Measurements from ENCODE around the gene UCN. TPM values are rescaled to one million over a fixed set of nuclear protein-coding genes. Genes with fewer than 3 reads are reported as not detected.

The UCN gene
- total RNA-seq, 1 experiment from 2014 or later = 1.5 TPM

DNA sequence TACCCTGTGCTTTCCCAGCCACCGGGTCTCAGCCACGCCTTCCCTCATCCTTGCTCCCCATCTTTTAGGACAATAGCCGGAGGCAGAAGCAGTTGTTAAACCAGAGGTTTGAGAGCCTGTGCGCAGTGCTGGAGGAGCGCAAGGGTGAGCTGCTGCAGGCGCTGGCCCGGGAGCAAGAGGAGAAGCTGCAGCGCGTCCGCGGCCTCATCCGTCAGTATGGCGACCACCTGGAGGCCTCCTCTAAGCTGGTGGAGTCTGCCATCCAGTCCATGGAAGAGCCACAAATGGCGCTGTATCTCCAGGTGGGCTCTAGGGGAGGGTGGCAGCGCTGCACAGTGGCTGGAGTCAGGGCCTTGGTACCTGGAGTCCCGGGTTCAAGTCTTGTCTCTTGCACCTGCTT is 2.7 kb downstream of the UCN start:
- H3K36me3 Mint-ChIP-seq (ENCODE audit: insufficient read depth in 1 of 3, low read depth in 3 of 3) = peaks cover 7 to 9% (median 9%) of the 10 kb centered on the region in 3 experiments; a peak in 6 of 7 replicates
- Histone ChIP-seq H3K4ac (ENCODE audit: low read depth, low read length) (no peak overlapping the region), H3K56ac (ENCODE audit: insufficient read length, low read depth, low read length) (no peak overlapping the region), H2BK20ac (ENCODE audit: low read depth, low read length, poor library complexity, severe bottlenecking) (no peak overlapping the region), H3K4me1 (ENCODE audit: insufficient read depth, low read length) (no peaks in the 10 kb centered on the region), H3K23me2 (ENCODE audit: insufficient read length, low read depth, low read length, poor library complexity, severe bottlenecking) (peaks cover 9% of the 10 kb centered on the region), H2BK15ac (ENCODE audit: low read depth, low read length) (no peak overlapping the region), H3K9ac (ENCODE audit: extremely low read depth, insufficient read length, low read length) (no peak overlapping the region), H2BK12ac (ENCODE audit: insufficient read length, low read depth, low read length) (no peak overlapping the region), H3K18ac (ENCODE audit: insufficient read length, low read depth, low read length) (no peak overlapping the region), H4K5ac (ENCODE audit: insufficient read length, low read depth, low read length) (no peak overlapping the region), H2BK5ac (ENCODE audit: insufficient read length, low read length) (no peak overlapping the region), H2AK5ac (ENCODE audit: insufficient read length, low read length) (no peak overlapping the region), H4K20me1 (ENCODE audit: control insufficient read depth, insufficient read depth, insufficient read length) (no peaks in the 10 kb centered on the region), H4K8ac (replicated peaks; ENCODE audit: insufficient read length, low read depth, low read length) (no peak overlapping the region), H3K23ac (ENCODE audit: insufficient read length, low read depth, low read length) (no peak overlapping the region), H3K4me2 (ENCODE audit: insufficient read depth, insufficient read length, low read length) (no peak overlapping the region), H3K9me3 (ENCODE audit: control insufficient read depth, low read depth, low read length) (no peaks in the 10 kb centered on the region), H3K79me2 (ENCODE audit: insufficient read depth, low read length) (no peaks in the 10 kb centered on the region), H3K79me1 (ENCODE audit: insufficient read depth, low read depth, low read length, poor library complexity, severe bottlenecking) (no peaks in the 10 kb centered on the region), H3K14ac (ENCODE audit: insufficient read depth, low read length) (no peak overlapping the region), H4K91ac (ENCODE audit: insufficient read length, low read depth, low read length) (no peak overlapping the region), H3K27me3 (ENCODE audit: insufficient read depth, low read length) (peaks cover 21% of the 10 kb centered on the region), H3K27ac (ENCODE audit: insufficient read length, low read depth, low read length) (no peak overlapping the region), H3T11ph (ENCODE audit: low read length) (no peak overlapping the region), H2AFZ (ENCODE audit: low read length) (no peak overlapping the region), H2BK120ac (ENCODE audit: low read depth, low read length, poor library complexity, severe bottlenecking) (no peak overlapping the region)
- no CpG with 5 or more reads among the region's 16 CpGs for WGBS (ENCODE audit: extremely low coverage, insufficient read length, low lambda C conversion rate)
- no peak for DNase-seq
- no peak overlapping the region for H3K27ac Mint-ChIP-seq
- H3K9me3 Mint-ChIP-seq = no peaks in the 10 kb centered on the region
- H3K27me3 Mint-ChIP-seq (ENCODE audit: low read depth) = peaks cover 52% of the 10 kb centered on the region
- peaks cover 5 to 9% of the 10 kb centered on the region in 2 experiments for H3K4me1 Mint-ChIP-seq
- H3K4me3 Mint-ChIP-seq = no peak overlapping the region
- TF ChIP-seq CTCF (conservative IDR thresholded peaks at IDR 0.05) = no peak

Data from H9 (cell line).